GM18519 (cell line): ENCODE measurements around the gene ZDHHC20.
A peak's percentile ranks its signal among the peaks of the same experiment; 100 is the strongest.

Experiments used
- ATAC-seq: cut with Tn5 transposase; IDR thresholded peaks from one replicate; pipeline ENCODE4 v1.9.1; 2021; ENCODE audit warnings: mild to moderate bottlenecking, moderate library complexity; ENCODE audit not compliant: unreplicated experiment, low FRiP score

Gene ZDHHC20

DNA sequence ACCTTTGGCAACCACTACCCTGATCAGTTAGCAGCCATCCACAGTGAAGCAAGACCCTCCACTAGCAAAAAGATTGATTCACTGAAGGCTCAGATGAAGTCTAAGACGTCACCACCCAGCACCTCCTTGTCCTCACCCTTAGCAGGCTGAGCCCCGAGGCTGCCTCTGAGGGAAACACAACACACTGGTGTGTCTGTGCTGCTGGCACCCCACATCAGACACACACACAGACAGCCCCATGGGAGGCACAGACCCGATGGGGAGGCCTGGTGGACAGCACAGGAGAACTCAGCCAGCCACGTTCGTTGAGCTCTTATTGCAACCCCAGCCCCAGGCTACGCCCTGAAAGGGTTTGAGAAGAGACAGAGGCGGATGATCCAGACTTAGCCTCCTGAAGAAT, 94.7 kb downstream of the ZDHHC20 start:
- no peak for ATAC-seq

DNA sequence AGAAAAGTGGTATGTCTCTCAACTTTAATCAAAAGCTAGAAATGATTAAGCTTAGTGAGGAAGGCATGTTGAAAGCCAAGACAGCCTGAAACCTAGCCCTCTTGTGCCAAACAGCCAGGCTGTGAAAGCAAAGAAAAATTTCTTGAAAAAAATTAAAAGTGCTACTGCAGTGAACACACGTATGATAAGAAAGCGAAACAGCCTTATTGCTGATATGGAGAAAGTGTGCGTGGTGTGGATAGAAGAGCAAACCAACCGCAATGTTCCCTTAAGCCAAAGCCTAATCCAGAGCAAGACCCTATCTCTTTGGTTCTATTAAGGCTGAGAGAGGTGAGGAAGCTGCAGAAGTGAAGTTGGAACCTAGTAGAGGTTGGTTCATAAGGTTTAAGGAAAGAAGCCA, 96.4 kb downstream of the ZDHHC20 start:
- no peak for ATAC-seq

DNA sequence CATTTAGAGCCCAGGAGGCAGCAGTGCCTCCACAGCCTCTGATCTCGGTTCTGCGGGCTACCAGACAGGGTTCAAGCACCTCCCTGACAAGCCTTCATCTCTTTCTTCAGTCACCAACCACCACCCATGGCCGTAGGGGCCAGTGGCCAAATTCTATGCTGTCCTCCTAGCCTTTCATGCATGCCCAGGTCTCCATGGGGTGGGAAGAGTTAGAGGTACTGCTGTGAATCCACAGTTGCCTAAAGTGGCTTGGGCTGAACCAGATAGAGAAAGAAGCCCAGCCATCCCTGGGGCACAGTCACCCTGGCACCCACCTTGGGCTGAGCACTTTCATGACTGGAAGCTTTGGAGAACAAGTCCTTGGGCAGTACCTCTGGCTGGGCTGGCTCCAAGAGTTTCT, 97.4 kb downstream of the ZDHHC20 start:
- no peak for ATAC-seq

DNA sequence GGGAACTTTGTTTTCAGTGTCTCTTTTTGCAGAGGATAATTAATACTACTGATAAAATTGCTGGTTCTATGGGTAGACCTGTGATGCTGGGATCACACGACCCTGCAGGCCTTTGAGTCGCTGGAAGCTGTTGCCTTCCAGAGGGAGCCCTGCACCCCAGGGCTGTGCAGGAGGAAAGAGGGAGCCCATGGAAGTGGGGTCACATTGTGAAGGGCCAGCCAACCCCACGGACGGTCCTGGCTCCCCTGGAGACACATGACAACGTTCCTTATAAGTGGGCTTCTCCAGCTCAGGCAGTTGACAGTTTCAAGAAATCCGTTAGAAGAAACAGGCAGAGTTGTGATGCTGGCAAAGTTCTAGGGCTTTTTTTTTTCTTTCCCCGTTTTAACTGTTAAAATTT, 98.0 kb downstream of the ZDHHC20 start:
- no peak for ATAC-seq

DNA sequence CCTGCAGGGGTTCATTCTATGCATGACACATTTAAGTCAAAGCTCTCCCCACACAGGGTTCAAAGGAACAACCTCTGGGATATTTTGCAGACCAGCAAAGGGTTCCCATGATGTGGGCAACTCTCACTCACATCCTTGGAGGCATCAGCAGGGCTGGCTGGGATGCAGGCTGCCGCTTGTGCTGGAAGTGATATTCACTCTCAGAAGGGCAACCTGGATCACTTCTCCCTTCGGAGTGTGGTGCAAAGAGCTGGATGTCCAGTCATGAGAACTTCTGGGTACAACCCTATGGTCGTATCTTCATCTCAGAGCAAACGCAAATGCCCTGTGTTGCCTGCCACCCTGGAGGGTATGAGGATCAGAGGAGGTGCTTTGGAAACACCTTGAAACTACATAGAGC, 98.6 kb downstream of the ZDHHC20 start:
- no peak for ATAC-seq

DNA sequence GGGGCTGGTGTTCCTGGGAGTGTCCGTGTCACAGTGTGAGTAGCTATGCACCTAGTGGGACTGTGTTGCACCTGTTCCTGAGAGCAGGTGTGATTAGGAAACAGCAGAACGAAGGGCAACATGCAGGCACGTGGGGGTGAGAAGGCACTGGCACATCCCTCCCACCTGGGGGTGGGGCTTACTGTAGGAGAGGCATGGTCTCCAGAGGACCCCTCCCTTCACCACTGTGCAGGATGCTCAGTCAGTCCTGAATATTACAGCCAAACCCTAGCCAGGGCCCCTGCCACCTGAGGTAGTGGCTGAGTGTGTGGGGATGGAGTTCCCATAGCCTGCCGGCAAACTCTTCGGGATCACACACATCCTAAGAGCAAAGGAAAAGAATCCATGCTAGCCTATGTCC, 99.2 kb downstream of the ZDHHC20 start:
- ATAC-seq: no peak

DNA sequence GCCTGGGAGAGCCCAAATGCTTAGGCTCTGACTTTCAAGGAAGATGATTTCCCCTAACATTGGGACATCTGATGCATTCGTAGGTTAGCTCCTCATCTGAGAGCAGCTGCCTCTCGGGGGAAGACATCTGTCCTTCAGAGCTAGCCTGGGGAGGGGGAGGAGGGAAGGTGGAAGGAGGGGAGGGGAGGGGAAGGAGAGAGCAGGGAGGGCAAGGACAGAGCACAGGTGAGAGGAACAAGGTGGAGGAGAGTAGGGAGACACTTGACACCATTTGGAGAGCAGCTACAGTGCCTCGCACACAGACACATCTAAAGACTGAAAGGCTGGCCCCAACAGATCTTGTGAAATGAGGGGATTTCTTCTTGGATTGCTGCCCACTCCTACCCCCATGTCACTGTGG, 103.8 kb downstream of the ZDHHC20 start:
- ATAC-seq: no peak

DNA sequence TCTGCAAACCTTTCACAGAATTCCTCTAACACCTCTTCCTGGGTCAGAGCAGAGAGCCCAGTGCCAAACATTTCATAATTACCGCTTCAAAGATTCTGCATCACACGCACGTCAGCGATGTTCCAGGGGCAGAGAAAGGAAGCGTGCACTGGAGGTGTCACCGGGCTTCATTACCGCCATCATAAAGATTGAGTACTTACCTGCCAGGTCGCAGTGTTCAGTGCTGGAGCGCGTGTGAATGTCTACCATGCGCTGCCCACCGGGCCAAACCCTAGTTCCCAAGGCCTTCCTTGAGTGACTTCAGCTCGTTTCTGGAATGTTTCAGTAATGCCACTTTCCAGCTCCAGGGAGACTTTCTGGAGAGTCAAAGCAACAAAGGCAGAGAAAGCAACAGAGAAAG, 104.4 kb downstream of the ZDHHC20 start:
- ATAC-seq: no peak

DNA sequence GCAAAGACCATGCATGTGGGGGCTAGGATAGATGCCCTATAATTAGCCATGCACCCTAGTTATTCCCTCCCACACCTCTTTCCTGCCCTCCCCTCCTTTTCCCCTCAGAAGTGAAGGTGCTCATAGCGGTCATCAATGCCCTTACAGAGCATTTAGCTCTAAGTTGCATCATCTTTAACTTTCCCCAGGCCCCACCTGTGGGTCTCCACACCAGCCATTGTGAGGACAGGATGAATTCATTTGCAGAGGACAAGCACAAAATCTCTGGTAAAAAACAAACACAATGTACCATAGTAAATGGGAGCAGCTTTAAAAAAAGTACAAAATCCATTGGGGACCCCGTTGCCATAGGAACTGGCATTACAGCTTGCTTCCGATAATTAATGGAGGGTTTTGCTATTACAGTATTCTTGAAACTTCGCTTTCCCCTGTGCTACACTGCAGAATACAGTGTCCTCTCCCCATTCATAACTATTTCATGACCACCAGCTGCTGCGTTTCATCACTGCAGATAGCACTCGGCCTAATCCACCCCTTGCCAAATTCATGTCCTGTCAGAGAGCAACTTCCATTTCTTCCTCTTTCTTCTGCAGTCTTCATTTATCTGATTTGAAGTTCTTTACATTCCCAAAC, 110.5 kb downstream of the ZDHHC20 start:
- ATAC-seq: no peak

DNA sequence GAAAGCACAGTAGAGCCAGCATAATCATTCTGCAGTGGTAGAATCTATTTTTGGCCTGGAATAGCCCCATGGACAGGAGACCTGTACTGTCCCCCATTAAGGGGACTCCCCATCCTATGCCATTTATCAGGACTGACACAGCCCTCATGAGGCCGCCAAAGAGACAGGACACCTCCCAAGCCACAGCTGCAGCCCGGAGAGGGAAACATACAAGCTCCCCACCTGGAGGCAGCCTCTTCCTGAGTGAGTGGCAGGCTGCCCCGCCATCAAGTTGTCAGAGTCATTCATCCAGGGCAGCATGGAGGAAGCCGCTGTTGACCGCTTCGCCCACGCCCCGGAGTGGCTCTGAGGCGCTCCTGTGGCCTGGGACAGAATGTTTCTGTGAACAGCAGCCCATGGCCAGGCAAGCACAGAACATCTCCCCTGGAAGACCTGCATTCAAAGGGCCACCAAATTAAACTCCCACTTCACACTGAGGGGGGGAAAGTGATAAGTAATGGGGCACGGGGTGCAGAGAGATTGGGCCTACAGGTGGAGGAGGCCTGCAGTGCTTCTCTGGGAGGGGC, 111.3 kb downstream of the ZDHHC20 start:
- no peak for ATAC-seq

DNA sequence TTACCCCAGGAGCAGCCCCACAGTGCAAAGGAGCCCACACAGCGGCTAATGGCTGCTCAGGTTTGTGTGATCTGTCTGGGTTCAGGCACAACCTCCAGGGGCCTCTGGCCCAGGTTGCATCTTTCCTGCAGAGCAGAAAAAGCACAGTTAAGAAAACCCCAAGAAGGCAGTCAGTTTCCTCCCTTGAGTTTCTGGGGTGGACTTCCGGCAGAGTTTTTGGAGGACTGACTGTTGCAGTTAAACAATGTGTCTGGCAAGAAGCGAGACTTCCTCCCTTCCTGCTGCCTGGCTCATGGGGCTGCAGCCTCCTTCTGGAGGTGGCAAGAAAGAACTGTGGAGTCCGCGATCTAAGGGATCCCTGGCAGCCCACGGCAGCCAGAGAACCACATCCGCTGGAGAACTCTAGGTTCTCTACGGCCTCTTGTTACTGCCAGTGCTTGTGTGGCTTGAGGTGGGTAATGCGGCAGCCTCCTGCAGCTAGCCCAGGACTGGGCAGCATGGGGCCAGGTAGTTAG, 114.4 kb downstream of the ZDHHC20 start:
- ATAC-seq: no peak

DNA sequence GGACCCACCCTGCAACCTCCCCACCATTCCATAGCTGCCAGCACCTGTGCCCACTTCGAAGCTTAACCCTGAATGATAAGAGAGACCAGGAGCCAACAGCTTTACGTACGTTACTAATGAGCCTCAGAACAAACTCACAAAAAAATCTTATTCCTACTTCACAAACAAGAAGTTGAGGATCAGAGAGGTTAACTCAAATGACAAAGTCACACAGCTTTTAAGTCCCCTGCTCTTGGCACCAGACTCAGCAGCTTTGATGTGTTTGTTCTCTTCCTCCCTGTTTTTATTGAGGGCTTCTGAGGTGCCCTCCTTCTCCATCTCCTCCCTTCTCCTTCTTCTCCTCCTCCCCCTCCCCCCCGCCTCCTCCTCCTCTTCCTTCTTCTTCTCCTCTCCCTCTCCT, 115.4 kb downstream of the ZDHHC20 start:
- ATAC-seq: no peak

DNA sequence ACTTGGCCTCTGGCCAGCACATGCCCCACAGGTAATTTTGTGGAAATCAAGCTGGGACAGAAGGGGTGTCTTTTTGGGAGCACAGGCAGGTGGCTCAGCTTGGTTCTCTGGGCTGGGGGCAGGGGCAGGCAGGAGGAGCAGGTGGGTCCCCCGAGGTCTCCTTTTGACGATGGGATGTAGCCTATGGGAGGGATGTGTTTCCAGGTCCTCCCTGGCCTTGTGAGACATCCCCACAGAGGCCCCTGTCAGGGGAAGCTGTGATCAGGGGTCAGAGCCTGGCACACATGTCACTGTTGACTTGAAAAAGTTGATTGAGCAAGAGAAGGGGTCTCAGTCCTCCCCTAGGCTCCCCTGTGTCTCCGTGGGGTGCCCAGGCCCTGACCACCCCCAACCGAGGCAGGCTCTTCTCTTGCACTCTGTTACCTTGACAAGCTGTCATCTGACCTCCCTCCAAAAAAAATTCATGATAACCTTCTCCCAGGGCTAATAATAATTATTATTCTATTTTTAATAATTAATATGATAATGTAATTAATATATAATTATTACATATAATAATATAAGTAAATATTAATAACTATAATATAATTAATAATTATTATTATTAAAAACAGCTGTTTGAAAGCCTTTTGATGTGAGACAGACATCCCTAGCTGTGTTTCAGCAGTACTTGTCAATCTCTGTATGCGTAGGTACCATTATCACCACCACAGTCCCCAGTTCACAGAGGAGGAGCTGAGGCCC, 116.2 kb downstream of the ZDHHC20 start:
- no peak for ATAC-seq

DNA sequence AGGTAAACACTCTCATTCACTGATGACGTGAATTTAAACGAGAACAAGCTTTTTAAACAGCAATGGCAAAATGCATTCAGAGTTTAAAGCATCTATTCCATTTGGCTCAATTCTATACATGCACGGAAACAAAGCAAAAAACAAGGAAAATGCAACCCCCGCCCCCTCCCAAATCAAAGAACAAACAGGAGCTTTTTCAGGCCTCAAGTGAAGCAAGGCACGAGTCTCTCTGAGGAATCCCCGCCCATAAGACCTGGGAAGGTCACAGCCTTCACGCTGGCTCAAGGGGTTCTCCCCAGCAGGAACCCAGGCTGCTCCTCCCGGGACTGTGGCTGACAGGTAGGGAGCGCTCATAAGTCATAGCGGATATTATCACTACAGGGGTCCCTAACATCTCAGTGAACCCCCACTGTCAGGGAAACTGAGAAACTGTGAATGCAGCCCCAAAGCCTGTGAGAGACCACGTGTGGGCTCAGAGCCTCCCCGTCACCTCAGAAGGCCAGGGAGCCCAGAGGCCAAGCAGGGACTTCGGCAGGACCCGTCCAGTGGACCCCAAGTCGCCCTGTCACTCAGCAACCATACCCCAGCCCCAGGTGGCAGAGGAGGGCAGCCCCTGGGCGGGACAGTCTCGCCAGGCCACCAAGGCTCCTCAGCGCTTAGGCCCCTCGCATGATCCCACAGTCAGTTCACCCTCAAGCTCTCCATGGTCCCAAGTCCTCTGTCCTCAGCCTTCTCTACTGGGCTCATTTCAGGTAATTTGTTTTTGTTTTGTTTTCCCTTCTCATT, 117.3 kb downstream of the ZDHHC20 start:
- ATAC-seq: no peak

DNA sequence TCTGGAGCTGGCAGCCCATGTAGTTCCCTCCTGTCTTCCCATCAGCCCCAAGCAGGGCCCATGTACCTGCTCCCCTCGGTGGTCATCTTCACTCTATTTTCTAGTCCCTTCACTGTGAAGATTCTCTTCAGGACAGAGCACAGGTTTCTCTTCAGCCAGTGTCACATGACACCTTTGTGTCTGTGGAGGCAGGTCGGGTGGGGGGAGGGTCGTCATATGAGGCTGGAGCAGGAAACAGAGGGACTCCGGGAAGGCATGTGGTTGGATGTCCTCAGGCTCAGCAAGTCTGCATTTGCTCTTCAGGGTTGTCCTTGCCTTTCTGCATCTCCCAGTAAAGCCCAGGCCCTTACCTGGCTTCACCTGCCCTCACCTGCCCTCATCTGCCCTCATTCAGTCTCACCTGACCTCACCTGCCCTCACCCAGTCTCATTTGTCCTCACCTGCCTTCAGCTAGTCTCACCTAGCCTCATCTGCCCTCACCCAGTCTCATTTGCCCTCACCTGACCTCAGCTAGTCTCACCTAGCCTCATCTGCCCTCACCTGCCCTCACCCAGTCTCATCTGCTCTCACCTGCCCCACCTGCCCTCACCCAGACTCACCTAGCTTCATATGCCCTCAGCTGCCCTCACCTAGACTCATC, 120.3 kb downstream of the ZDHHC20 start:
- no peak for ATAC-seq

DNA sequence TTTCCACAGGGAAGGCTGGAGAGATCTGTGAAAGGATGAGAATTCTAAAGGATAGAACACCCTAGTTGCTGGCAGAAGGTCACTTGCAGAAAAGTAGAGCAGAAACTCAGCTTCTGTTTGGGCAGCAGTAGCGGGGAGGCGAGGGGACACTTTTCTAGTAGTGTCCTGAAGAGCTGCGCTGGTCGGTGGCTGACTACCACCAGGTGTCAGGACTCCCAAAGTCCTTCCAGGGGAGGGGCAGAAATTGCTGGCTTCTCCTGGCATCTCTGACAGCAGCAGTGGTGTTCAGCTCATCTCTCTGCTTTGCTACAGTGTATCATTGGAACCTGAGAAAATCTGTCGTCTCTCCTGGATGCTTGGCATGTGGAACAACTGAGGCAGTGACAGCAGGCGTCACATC, 120.9 kb downstream of the ZDHHC20 start:
- no peak for ATAC-seq

DNA sequence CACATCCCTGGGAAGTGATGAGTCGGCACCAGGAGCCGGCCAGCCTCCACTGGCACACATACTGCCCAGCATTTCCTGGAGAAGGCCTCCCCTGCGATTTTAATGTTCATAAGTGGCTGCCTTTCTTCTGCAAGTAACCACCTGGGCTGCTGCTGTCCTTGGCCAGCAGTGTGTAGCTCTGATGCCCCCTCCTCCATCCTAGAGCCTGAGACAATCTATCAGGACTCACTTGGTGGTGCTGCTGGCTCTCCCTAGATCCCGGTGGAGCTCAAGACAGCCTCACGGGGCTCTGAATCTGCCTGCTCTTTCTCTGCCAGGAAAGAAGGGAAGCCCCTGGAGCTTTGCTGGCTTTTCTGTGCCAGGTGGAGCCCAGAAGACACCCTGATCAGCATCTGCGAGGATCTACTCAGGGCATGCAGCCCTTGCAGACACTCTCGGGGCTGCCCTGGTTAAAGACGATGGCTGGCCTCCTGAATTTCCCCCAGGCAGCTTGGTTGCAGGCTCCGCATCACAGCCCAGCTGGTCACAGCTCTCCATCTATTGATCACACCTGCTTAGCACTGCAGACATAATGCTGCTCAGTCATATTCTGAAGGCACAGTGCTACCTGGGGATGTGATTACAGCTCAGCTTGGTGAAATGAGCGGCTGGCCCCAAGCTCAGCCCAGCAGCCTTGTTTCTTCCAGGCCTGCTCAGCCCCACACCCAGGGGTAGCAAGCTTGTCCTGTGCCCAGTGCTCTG, 122.3 kb downstream of the ZDHHC20 start:
- no peak for ATAC-seq

DNA sequence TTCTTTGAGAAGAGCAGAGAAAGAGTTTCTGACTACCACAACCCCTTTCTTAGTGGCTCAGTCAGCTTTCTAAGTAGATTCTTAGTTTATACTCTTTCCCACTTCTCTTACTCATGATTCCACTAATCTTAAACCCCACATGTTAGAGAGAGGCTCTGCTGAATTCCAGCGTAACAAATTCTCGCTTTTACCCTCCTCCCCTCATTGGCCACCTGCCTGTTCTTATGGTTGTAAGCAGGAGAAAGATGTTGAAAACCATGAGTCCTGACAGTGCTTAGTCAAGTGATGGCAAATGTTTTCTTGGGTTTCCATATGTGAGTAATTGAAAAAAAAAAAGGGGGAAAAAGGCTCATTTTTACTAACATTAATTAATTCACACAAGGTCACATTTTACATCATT, 125.9 kb downstream of the ZDHHC20 start:
- ATAC-seq: no peak

DNA sequence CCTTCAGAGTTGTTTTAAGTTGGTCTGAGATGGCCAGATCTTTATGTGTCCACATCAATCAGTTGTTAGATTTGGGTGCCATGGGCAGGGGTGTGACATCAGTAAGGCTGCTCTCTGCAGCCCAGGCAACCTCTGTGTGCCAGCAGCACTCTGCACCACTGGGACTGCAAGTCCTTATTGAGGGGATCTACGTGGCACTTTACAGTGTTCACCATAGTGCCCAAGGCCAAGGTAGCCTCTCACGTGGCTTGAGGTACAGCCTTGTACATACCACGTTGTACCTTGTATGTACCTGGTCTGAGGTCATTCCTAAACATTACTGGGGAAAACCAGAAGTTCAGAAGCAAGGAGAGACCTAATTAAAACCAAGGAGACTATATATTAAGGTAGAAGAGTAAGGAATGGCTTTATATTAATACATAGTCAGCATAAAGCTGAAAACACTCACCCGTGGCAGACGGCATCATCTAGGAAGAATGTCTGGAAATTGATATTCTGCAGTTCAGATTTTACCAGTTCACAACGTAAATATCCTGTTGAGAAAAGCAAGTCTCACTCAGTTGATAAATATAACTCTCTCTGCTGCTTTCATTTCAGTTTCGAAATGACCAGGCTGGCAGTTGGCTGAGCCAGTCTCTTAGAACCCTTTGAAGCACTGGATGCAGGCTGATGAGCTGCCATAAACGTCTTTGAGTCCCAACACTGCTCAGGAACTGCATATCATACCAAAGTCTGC, 128.8 kb downstream of the ZDHHC20 start:
- peak; percentile 89 for ATAC-seq
